Glomerular endothelial cell (primary cell): ENCODE data around the gene PTP4A2. TPM values are rescaled to one million over a fixed set of nuclear protein-coding genes. Genes with fewer than 3 reads are reported as not detected.

Experiments used
- DNase-seq: peaks from one replicate; pipeline ENCODE4 v3.0.0-alpha.2; 2011; ENCODE audit warnings: low read depth, low spot score; ENCODE audit errors: extremely low read depth
- total RNA-seq: library from RNA; depleted of rRNA; stranded (reverse); fragments of >200 nt; gene quantifications from 2 replicates; pipeline ENCODE4 v1.2.3, GENCODE V29; 2015

Gene PTP4A2
- total RNA-seq: 129 and 141 TPM in 2 replicates

- no peak for DNase-seq
Observed at GRCh38 chr1:31938184-31938975, at the start of gene PTP4A2. PTP4A2 (minus strand) TSS chr1:31938368; CDS start chr1:31919065, 19,303 bp downstream.

GRCh38 chr1:31987135-31987619, 49.0 kb upstream of the PTP4A2 start:
- no peak for DNase-seq

GRCh38 chr1:31985430-31985829, 47.3 kb upstream of the PTP4A2 start:
- no peak for DNase-seq

GRCh38 chr1:31984419-31985347, 46.5 kb upstream of the PTP4A2 start:
- no peak for DNase-seq

- DNase-seq: no peak
Observed at GRCh38 chr1:31981972-31982371, 43.8 kb upstream of the PTP4A2 start.

GRCh38 chr1:31981456-31981839, 43.3 kb upstream of the PTP4A2 start:
- no peak for DNase-seq

GRCh38 chr1:31980835-31981455, 42.8 kb upstream of the PTP4A2 start:
- DNase-seq: no peak

GRCh38 chr1:31978843-31979400, 40.8 kb upstream of the PTP4A2 start:
- no peak for DNase-seq

GRCh38 chr1:31977385-31978131, 39.4 kb upstream of the PTP4A2 start:
- no peak for DNase-seq

GRCh38 chr1:31976401-31976800, 38.2 kb upstream of the PTP4A2 start:
- no peak for DNase-seq

GRCh38 chr1:31970873-31971272, 32.7 kb upstream of the PTP4A2 start:
- no peak for DNase-seq

GRCh38 chr1:31961536-31961935, 23.4 kb upstream of the PTP4A2 start:
- DNase-seq: no peak

- no peak for DNase-seq
Observed at GRCh38 chr1:31959521-31960340, 21.6 kb upstream of the PTP4A2 start.

GRCh38 chr1:31957701-31958674, 19.8 kb upstream of the PTP4A2 start:
- DNase-seq: no peak

GRCh38 chr1:31955917-31956736, 18.0 kb upstream of the PTP4A2 start:
- DNase-seq: peak; percentile 90

GRCh38 chr1:31954607-31955283, 16.6 kb upstream of the PTP4A2 start:
- DNase-seq: peak; percentile 82

GRCh38 chr1:31952825-31953220, 14.7 kb upstream of the PTP4A2 start:
- no peak for DNase-seq
